ENCODE measurements around the gene CYTH3.
"Not testable (repeated sequence)": the region's sequence is repeated elsewhere in the genome, so short reads cannot be mapped to it uniquely, and the experiment has no call there.

Gene CYTH3

GRCh38 chr7:6226194-6226799, 46.1 kb downstream of the CYTH3 start:
- TF ChIP-seq POLR2A (IDR thresholded peaks at IDR 0.05; ENCODE audit: low read depth, low read length), result no peak
- FAIRE-seq (no peak), DNase-seq (ENCODE audit: insufficient read length, low spot score) (no peak)

- not testable (repeated sequence) for DNase-seq (ENCODE audit: insufficient read length, low spot score); FAIRE-seq
These were observed 49.0 kb downstream of the CYTH3 start for GRCh38 chr7:6223411-6223810.

- not testable (repeated sequence) for FAIRE-seq; DNase-seq (ENCODE audit: insufficient read length, low spot score)
These were observed 49.4 kb downstream of the CYTH3 start for GRCh38 chr7:6223010-6223409.

GRCh38 chr7:6221340-6222319, 50.8 kb downstream of the CYTH3 start:
- DNase-seq (ENCODE audit: insufficient read length, low spot score), result peak; percentile 45
- TF ChIP-seq POLR2A (IDR thresholded peaks at IDR 0.05; ENCODE audit: low read depth, low read length), result no peak
- peak; percentile 60 for FAIRE-seq

GRCh38 chr7:6218329-6218728, 54.1 kb downstream of the CYTH3 start:
- no peak for TF ChIP-seq POLR2A (IDR thresholded peaks at IDR 0.05; ENCODE audit: low read depth, low read length)
- no peak for FAIRE-seq
- no peak for DNase-seq (ENCODE audit: insufficient read length, low spot score)

- no peak for TF ChIP-seq POLR2A (IDR thresholded peaks at IDR 0.05; ENCODE audit: low read depth, low read length)
- no peak for FAIRE-seq
These were observed 60.4 kb downstream of the CYTH3 start for GRCh38 chr7:6212008-6212407.

GRCh38 chr7:6210621-6211372, 61.6 kb downstream of the CYTH3 start:
- no peak for DNase-seq (ENCODE audit: insufficient read length, low spot score)
- TF ChIP-seq POLR2A (IDR thresholded peaks at IDR 0.05; ENCODE audit: low read depth, low read length), result no peak
- FAIRE-seq, result no peak

More at GRCh38 chr7:6212008-6212407, 60.4 kb downstream of the CYTH3 start:
- no peak for DNase-seq (ENCODE audit: insufficient read length, low spot score)

GRCh38 chr7:6209340-6209739, 63.1 kb downstream of the CYTH3 start:
- no peak for TF ChIP-seq POLR2A (IDR thresholded peaks at IDR 0.05; ENCODE audit: low read depth, low read length)
- DNase-seq (ENCODE audit: insufficient read length, low spot score), result no peak
- FAIRE-seq, result no peak

- DNase-seq (ENCODE audit: insufficient read length, low spot score) (no peak), FAIRE-seq (no peak)
- no peak for TF ChIP-seq POLR2A (IDR thresholded peaks at IDR 0.05; ENCODE audit: low read depth, low read length)
These were observed 63.7 kb downstream of the CYTH3 start for GRCh38 chr7:6208573-6209328.

- no peak for DNase-seq (ENCODE audit: insufficient read length, low spot score)
- FAIRE-seq, result no peak
- TF ChIP-seq POLR2A (IDR thresholded peaks at IDR 0.05; ENCODE audit: low read depth, low read length), result no peak
These were observed 66.3 kb downstream of the CYTH3 start for GRCh38 chr7:6205971-6206660.

GRCh38 chr7:6203381-6203780, 69.0 kb downstream of the CYTH3 start:
- no peak for TF ChIP-seq POLR2A (IDR thresholded peaks at IDR 0.05; ENCODE audit: low read depth, low read length)
- FAIRE-seq (no peak), DNase-seq (ENCODE audit: insufficient read length, low spot score) (no peak)

GRCh38 chr7:6202117-6202516, 70.3 kb downstream of the CYTH3 start:
- TF ChIP-seq POLR2A (IDR thresholded peaks at IDR 0.05; ENCODE audit: low read depth, low read length), result no peak
- DNase-seq (ENCODE audit: insufficient read length, low spot score), result no peak
- FAIRE-seq, result no peak

- DNase-seq (ENCODE audit: insufficient read length, low spot score) (no peak), FAIRE-seq (no peak)
- TF ChIP-seq POLR2A (IDR thresholded peaks at IDR 0.05; ENCODE audit: low read depth, low read length), result no peak
These were observed 71.5 kb downstream of the CYTH3 start for GRCh38 chr7:6200971-6201370.

Data from H54 (cell line).